Ishikawa (cell line): ENCODE data around the gene FADS3.

ENCODE experiments used
- CREB1 ChIP-seq: IDR thresholded peaks from 2 replicates; pipeline ENCODE4 v1.6.1; 2012; ENCODE audit warnings: low read depth
- EP300 ChIP-seq: IDR thresholded peaks from 2 replicates; pipeline ENCODE4 v1.6.1; 2012; ENCODE audit warnings: borderline replicate concordance
- FOXM1 ChIP-seq: IDR thresholded peaks from 2 replicates; pipeline ENCODE4 v1.6.1; 2012; ENCODE audit warnings: low read depth, borderline replicate concordance
- MAX ChIP-seq: IDR thresholded peaks from 2 replicates; pipeline ENCODE4 v1.6.1; 2012
- NFIC ChIP-seq: IDR thresholded peaks from 2 replicates; pipeline ENCODE4 v1.6.1; 2012
- RAD21 ChIP-seq: IDR thresholded peaks from 2 replicates; pipeline ENCODE4 v1.6.1; 2012; ENCODE audit warnings: low read depth
- REST ChIP-seq: IDR thresholded peaks from 2 replicates; pipeline ENCODE4 v1.6.1; 2012; ENCODE audit warnings: low read depth, mild to moderate bottlenecking
- TAF1 ChIP-seq: IDR thresholded peaks from 2 replicates; pipeline ENCODE4 v1.6.1; 2012; ENCODE audit warnings: low read depth, mild to moderate bottlenecking
- TCF12 ChIP-seq: IDR thresholded peaks from 2 replicates; pipeline ENCODE4 v1.6.1; 2012; ENCODE audit warnings: low read depth
- TEAD4 ChIP-seq: IDR thresholded peaks from 2 replicates; pipeline ENCODE4 v1.6.1; 2012
- USF1 ChIP-seq: IDR thresholded peaks from 2 replicates; pipeline ENCODE4 v1.6.1; 2012
- YY1 ChIP-seq: IDR thresholded peaks from 2 replicates; pipeline ENCODE4 v1.6.1; 2012; ENCODE audit warnings: low read depth
- ZBTB7A ChIP-seq: IDR thresholded peaks from 2 replicates; pipeline ENCODE4 v1.6.1; 2012; ENCODE audit warnings: low read depth

- TF ChIP-seq CREB1 (no peak), TAF1 (no peak), EP300 (no peak), REST (no peak), YY1 (no peak), MAX (no peak), NFIC (no peak), FOXM1 (no peak), TCF12 (no peak), RAD21 (no peak), ZBTB7A (no peak), TEAD4 (no peak), USF1 (no peak)
Observed at GRCh38 chr11:61880031-61880430, 11.3 kb downstream of the FADS3 start.
